Measurements from ENCODE around the gene ARHGAP31. TPM values are rescaled to one million over a fixed set of nuclear protein-coding genes. Genes with fewer than 3 reads are reported as not detected.

The ARHGAP31 gene
- total RNA-seq, 2 donors from 2014 or later: 6.5 to 8.9 TPM

DNA sequence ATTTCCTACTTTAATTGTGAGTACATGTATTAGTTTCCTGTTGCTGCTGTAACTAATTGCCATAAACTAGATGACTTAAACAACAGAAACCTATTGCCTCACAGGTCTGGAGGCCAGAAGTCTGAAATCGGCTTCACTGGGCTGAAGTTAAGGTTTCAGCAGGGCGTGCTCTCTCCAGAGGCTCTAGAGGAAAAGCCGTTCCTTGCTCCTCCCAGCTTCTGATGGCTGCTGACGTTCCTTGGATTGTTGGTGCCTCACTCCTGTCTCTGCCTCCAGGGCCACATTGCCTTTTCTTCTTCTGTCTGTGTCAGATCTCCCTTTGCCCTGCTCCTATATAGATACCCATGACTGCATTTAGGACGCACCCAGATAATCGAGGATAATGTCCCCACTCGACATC is 80.9 kb downstream of the ARHGAP31 start:
- Histone ChIP-seq H3K4me1 (no peaks in the 10 kb centered on the region), H3K9ac (ENCODE audit: low read depth in 2 of 2, low read length in 2 of 2) (no peak overlapping the region), H3K9me3 (no peaks in the 10 kb centered on the region), H3K27me3 (no peaks in the 10 kb centered on the region), H3K4me3 (no peak overlapping the region), H3K36me3 (no peaks in the 10 kb centered on the region), H3K27ac (no peak overlapping the region)
- intact Hi-C loops (cut with DNase I): no loop called here
- DNase-seq: no peak
- TF ChIP-seq, protein P1, sequence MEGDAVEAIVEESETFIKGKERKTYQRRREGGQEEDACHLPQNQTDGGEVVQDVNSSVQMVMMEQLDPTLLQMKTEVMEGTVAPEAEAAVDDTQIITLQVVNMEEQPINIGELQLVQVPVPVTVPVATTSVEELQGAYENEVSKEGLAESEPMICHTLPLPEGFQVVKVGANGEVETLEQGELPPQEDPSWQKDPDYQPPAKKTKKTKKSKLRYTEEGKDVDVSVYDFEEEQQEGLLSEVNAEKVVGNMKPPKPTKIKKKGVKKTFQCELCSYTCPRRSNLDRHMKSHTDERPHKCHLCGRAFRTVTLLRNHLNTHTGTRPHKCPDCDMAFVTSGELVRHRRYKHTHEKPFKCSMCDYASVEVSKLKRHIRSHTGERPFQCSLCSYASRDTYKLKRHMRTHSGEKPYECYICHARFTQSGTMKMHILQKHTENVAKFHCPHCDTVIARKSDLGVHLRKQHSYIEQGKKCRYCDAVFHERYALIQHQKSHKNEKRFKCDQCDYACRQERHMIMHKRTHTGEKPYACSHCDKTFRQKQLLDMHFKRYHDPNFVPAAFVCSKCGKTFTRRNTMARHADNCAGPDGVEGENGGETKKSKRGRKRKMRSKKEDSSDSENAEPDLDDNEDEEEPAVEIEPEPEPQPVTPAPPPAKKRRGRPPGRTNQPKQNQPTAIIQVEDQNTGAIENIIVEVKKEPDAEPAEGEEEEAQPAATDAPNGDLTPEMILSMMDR (IDR thresholded peaks at IDR 0.05): no peak

DNA sequence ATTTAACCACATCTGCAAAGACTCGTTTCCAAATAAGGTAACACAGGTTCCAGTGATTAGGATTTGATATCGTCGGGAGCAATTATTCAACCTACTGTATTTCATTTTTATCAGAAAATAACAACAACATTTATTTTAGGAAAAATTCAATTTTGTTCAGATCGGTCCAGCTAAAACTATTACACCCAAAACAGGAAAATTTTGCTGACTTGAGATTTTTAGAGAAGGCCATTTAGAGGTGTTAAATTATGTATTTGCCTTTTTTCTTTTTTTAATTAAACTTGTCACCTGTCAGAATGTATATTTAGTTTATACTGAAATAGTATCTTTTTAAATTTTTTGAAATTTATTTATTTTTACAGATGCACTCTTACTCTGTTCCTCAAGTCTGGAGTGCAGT is 81.3 kb downstream of the ARHGAP31 start:
- no peaks in the 10 kb centered on the region for H3K36me3 ChIP-seq
- no peak overlapping the region for H3K27ac ChIP-seq
- no peak overlapping the region for H3K4me3 ChIP-seq
- no peaks in the 10 kb centered on the region for H3K9me3 ChIP-seq
- DNase-seq: no peak
- no peak overlapping the region for H3K9ac ChIP-seq (ENCODE audit: low read depth in 2 of 2, low read length in 2 of 2)
- no peaks in the 10 kb centered on the region for H3K27me3 ChIP-seq
- H3K4me1 ChIP-seq: no peaks in the 10 kb centered on the region
- intact Hi-C loops (cut with DNase I): no loop called here
- TF ChIP-seq, protein P1 (IDR thresholded peaks at IDR 0.05): no peak

DNA sequence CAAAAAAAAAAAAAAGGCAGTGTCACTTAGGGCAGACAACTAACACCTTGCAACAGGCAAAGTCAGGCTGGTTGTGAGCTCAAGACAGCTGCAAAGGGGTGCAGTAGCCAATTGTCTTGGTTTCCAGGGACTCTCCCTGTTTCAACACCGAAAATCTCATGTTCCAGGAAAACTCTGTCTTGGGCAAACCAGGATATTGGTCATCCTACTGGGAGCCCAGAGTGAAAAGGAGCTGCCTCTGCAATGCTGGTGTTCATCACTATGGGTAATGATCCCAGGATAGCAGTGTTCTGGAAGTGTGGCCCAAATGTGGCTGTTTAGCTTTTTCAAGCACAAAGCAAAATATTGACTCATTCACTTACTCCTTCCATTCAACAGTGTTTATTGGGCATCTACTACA is 82.6 kb downstream of the ARHGAP31 start:
- no peak for DNase-seq
- Histone ChIP-seq H3K27me3 (no peaks in the 10 kb centered on the region), H3K36me3 (no peaks in the 10 kb centered on the region), H3K4me3 (no peak overlapping the region), H3K27ac (no peak overlapping the region), H3K4me1 (no peaks in the 10 kb centered on the region), H3K9ac (ENCODE audit: low read depth in 2 of 2, low read length in 2 of 2) (no peak overlapping the region), H3K9me3 (no peaks in the 10 kb centered on the region)
- TF ChIP-seq, protein P1 (IDR thresholded peaks at IDR 0.05): no peak
- intact Hi-C loops (cut with DNase I): no loop called here

DNA sequence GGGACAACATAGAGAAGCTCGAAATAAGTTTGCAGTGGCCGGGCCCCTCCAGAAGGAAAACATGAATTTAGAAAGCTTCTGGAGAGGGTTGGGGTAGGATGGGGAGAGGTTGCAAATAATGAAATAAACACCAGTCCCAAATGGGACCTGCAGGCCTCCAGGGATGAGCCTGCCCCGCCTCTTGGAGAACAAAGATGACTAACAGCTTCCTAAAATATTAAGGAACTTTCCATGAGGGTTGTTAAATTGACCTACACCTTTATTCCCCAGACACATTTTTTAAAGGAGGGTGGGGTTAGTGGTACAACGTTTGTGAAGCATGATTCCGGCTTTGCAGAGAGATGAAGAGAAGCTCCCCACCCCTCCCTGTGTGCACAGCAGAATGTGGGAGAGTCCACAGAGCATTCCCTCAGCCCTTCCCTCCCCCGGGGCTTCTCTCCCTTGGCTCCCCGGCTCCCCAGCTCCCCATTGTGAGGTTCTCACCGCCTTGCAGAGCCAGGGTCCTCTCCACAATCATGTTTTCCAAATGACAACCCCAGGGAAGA is 84.1 kb downstream of the ARHGAP31 start:
- H3K36me3 ChIP-seq: no peaks in the 10 kb centered on the region
- intact Hi-C loops (cut with DNase I): no loop called here
- H3K27me3 ChIP-seq: no peaks in the 10 kb centered on the region
- no peak overlapping the region for H3K9ac ChIP-seq (ENCODE audit: low read depth in 2 of 2, low read length in 2 of 2)
- H3K4me3 ChIP-seq: no peak overlapping the region
- TF ChIP-seq, protein P1 (IDR thresholded peaks at IDR 0.05): no peak
- DNase-seq: no peak
- H3K9me3 ChIP-seq: no peaks in the 10 kb centered on the region
- H3K27ac ChIP-seq: no peak overlapping the region
- no peaks in the 10 kb centered on the region for H3K4me1 ChIP-seq

DNA sequence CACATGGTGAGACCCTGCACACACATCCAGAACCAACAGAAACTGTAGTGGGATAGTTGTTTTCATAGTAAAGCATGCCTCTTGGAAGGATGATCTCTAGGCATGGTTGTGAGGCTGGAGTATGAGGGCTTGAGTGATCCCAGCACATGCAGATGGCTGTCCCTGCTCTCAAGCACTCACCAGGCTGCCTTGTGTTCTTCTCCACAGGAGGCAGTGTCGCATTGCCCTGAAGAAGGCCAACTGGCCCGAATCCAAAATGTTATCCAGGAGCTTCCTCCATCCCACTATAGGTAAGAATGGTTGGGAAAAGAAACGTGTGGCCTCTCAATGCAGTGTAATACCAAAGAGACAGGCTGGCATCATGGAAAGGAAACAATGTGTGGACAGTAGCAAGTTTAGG is 86.5 kb downstream of the ARHGAP31 start:
- Histone ChIP-seq H3K4me1 (no peaks in the 10 kb centered on the region), H3K4me3 (no peak overlapping the region), H3K27me3 (no peaks in the 10 kb centered on the region), H3K36me3 (no peaks in the 10 kb centered on the region), H3K9me3 (no peaks in the 10 kb centered on the region), H3K9ac (ENCODE audit: low read depth in 2 of 2, low read length in 2 of 2) (no peak overlapping the region), H3K27ac (no peak overlapping the region)
- no peak for DNase-seq
- intact Hi-C loops (cut with DNase I): no loop called here
- TF ChIP-seq, protein P1 (IDR thresholded peaks at IDR 0.05): no peak

All from colonic mucosa (tissue), 4 donors.